H9 (cell line): ENCODE measurements around the gene GSG1L. TPM values are rescaled to one million over a fixed set of nuclear protein-coding genes. Genes with fewer than 3 reads are reported as not detected.

ENCODE experiments used
- DNase-seq: peaks from one replicate; pipeline ENCODE4 v3.0.0-alpha.2; 2017
- H2AFZ ChIP-seq: one replicate; pipeline ENCODE4 v1.6.1; 2013; ENCODE audit warnings: mild to moderate bottlenecking, low read length, control low read depth, moderate library complexity
- H2AK5ac ChIP-seq: 2 replicates; pipeline ENCODE4 v1.6.1; 2013; ENCODE audit warnings: low read length, control low read depth, mixed read lengths; ENCODE audit not compliant: insufficient read length
- H2BK120ac ChIP-seq: one replicate; pipeline ENCODE4 v1.6.1; 2013; ENCODE audit warnings: low read depth, mild to moderate bottlenecking, low read length, control low read depth, inconsistent platforms; ENCODE audit not compliant: poor library complexity, severe bottlenecking
- H2BK12ac ChIP-seq: 2 replicates; pipeline ENCODE4 v1.6.1; 2013; ENCODE audit warnings: low read length, control low read depth, mixed read lengths, low read depth; ENCODE audit not compliant: insufficient read length
- H2BK15ac ChIP-seq: 2 replicates; pipeline ENCODE4 v1.6.1; 2013; ENCODE audit warnings: low read depth, low read length, control low read depth
- H2BK20ac ChIP-seq: one replicate; pipeline ENCODE4 v1.6.1; 2013; ENCODE audit warnings: low read depth, mild to moderate bottlenecking, low read length, control low read depth, inconsistent platforms; ENCODE audit not compliant: poor library complexity, severe bottlenecking
- H2BK5ac ChIP-seq: 2 replicates; pipeline ENCODE4 v1.6.1; 2013; ENCODE audit warnings: low read length, control low read depth, mixed read lengths; ENCODE audit not compliant: insufficient read length
- H3K14ac ChIP-seq: 2 replicates; pipeline ENCODE4 v1.6.1; 2013; ENCODE audit warnings: low read length, control low read depth; ENCODE audit not compliant: insufficient read depth
- H3K18ac ChIP-seq: 2 replicates; pipeline ENCODE4 v1.6.1; 2013; ENCODE audit warnings: low read depth, mild to moderate bottlenecking, mixed read lengths, low read length, control low read depth; ENCODE audit not compliant: insufficient read length
- H3K23ac ChIP-seq: 2 replicates; pipeline ENCODE4 v1.6.1; 2013; ENCODE audit warnings: low read length, control low read depth, mixed read lengths, low read depth; ENCODE audit not compliant: insufficient read length
- H3K23me2 ChIP-seq: 2 replicates; pipeline ENCODE4 v1.6.1; 2013; ENCODE audit warnings: low read depth, mild to moderate bottlenecking, mixed read lengths, low read length, control low read depth; ENCODE audit not compliant: insufficient read length, poor library complexity, severe bottlenecking
- H3K27ac ChIP-seq: 2 replicates; pipeline ENCODE4 v1.5.1; 2013; ENCODE audit warnings: low read length, control low read depth, mixed read lengths, low read depth; ENCODE audit not compliant: insufficient read length
- H3K27me3 ChIP-seq: 2 replicates; pipeline ENCODE4 v1.6.1; 2013; ENCODE audit warnings: low read length, control low read depth, inconsistent platforms; ENCODE audit not compliant: insufficient read depth
- H3K4ac ChIP-seq: 2 replicates; pipeline ENCODE4 v1.6.1; 2013; ENCODE audit warnings: low read depth, mild to moderate bottlenecking, control low read depth, inconsistent platforms, low read length, moderate library complexity
- H3K4me1 ChIP-seq: 2 replicates; pipeline ENCODE4 v1.6.1; 2013; ENCODE audit warnings: low read length, control low read depth, inconsistent platforms; ENCODE audit not compliant: insufficient read depth
- H3K4me2 ChIP-seq: 2 replicates; pipeline ENCODE4 v1.6.1; 2013; ENCODE audit warnings: low read length, control low read depth, mixed read lengths; ENCODE audit not compliant: insufficient read length, insufficient read depth
- H3K56ac ChIP-seq: 2 replicates; pipeline ENCODE4 v1.6.1; 2013; ENCODE audit warnings: low read depth, mild to moderate bottlenecking, mixed read lengths, low read length, control low read depth; ENCODE audit not compliant: insufficient read length
- H3K79me1 ChIP-seq: 2 replicates; pipeline ENCODE4 v1.6.1; 2013; ENCODE audit warnings: low read depth, mild to moderate bottlenecking, moderate library complexity, low read length, control low read depth, inconsistent platforms; ENCODE audit not compliant: insufficient read depth, poor library complexity, severe bottlenecking
- H3K79me2 ChIP-seq: 2 replicates; pipeline ENCODE4 v1.6.1; 2013; ENCODE audit warnings: low read length, control low read depth, inconsistent platforms; ENCODE audit not compliant: insufficient read depth
- H3K9ac ChIP-seq: 2 replicates; pipeline ENCODE4 v1.6.1; 2013; ENCODE audit warnings: low read length, control low read depth, mixed read lengths; ENCODE audit not compliant: insufficient read length; ENCODE audit errors: extremely low read depth
- H3K9me3 ChIP-seq: one replicate; pipeline ENCODE4 v1.6.1; 2013; ENCODE audit warnings: low read depth, low read length, inconsistent platforms; ENCODE audit not compliant: control insufficient read depth
- H3T11ph ChIP-seq: one replicate; pipeline ENCODE4 v1.6.1; 2013; ENCODE audit warnings: mild to moderate bottlenecking, low read length, control low read depth, inconsistent platforms
- H4K20me1 ChIP-seq: one replicate; pipeline ENCODE4 v1.6.1; 2013; ENCODE audit not compliant: control insufficient read depth, insufficient read length, insufficient read depth
- H4K5ac ChIP-seq: 2 replicates; pipeline ENCODE4 v1.6.1; 2013; ENCODE audit warnings: low read depth, mild to moderate bottlenecking, mixed read lengths, low read length, control low read depth; ENCODE audit not compliant: insufficient read length
- H4K8ac ChIP-seq: replicated peaks from 2 replicates; pipeline ENCODE4 v1.6.1; 2013; ENCODE audit warnings: low read length, control low read depth, mixed read lengths, low read depth; ENCODE audit not compliant: insufficient read length
- H4K91ac ChIP-seq: 2 replicates; pipeline ENCODE4 v1.6.1; 2013; ENCODE audit warnings: low read depth, mild to moderate bottlenecking, moderate library complexity, mixed read lengths, low read length, control low read depth; ENCODE audit not compliant: insufficient read length
- H3K27ac Mint-ChIP-seq, 3 experiments: 2 replicates in 2 of 3; 3 replicates in 1 of 3; pipeline ENCODE4 v1.8.0; 2020 to 2021; ENCODE audit warnings: mixed read lengths in 3 of 3, mild to moderate bottlenecking in 1 of 3, moderate library complexity in 1 of 3
- H3K27me3 Mint-ChIP-seq: 2 replicates; pipeline ENCODE4 v1.8.0; 2021; ENCODE audit warnings: low read depth, mild to moderate bottlenecking, moderate library complexity, mixed read lengths
- H3K36me3 Mint-ChIP-seq, 3 experiments: 2 replicates in 2 of 3; 3 replicates in 1 of 3; pipeline ENCODE4 v1.8.0; 2020 to 2021; ENCODE audit warnings: low read depth in 3 of 3, mixed read lengths in 3 of 3; ENCODE audit not compliant: insufficient read depth in 1 of 3
- H3K4me1 Mint-ChIP-seq, 2 experiments: 2 replicates each; pipeline ENCODE4 v1.8.0; 2020; ENCODE audit warnings: mixed read lengths in 2 of 2
- H3K4me3 Mint-ChIP-seq, 2 experiments: 2 replicates in 1 of 2; 3 replicates in 1 of 2; pipeline ENCODE4 v1.8.0; 2020 to 2021; ENCODE audit warnings: mild to moderate bottlenecking in 2 of 2, mixed read lengths in 2 of 2, moderate library complexity in 1 of 2
- H3K9me3 Mint-ChIP-seq, 2 experiments: 2 replicates in 1 of 2; 3 replicates in 1 of 2; pipeline ENCODE4 v1.8.0; 2020; ENCODE audit warnings: mild to moderate bottlenecking in 2 of 2, mixed read lengths in 2 of 2, moderate library complexity in 1 of 2
- CTCF ChIP-seq: fragments of 200-600 bp; sonication (generic); conservative IDR thresholded peaks from 3 replicates; pipeline ENCODE4 v1.8.0; 2021; ENCODE audit warnings: antibody characterized with exemption, mild to moderate bottlenecking
- WGBS: extraction: QIAGEN DNeasy Blood & Tissue Kit; methylation state at CpG from one replicate; pipeline ENCODE4 v1.1.7; 2013; ENCODE audit warnings: missing lambda C conversion rate, low lambda C conversion rate, mixed read lengths; ENCODE audit not compliant: insufficient read length; ENCODE audit errors: extremely low coverage; 5-methylcytosine and 5-hydroxymethylcytosine counted together
- total RNA-seq: library from RNA; stranded (reverse); gene quantifications from 2 replicates; pipeline ENCODE4 v1.2.1, GENCODE V29; 2021

The GSG1L gene
- total RNA-seq, 1 experiment from 2014 or later, result 0.35 TPM

DNA sequence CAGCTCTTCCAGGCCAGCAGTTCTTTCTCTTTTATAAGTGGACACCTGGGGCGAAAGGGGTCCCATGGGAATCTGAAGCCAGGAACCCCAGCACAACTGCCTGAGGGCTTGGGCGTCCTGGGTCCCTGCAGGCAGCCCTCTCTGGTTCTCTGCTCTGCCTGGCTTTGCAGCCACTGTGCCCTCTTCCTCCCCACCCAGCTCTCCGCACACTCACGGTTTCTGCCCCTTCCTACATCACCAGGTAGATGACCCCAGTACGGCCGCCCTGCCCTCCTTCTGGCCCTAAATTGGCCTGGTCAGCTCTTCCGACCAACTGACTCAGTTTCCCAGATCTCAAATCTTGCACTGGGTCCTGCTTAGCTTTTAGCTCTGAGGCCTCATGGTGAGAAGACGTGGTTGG, 288.3 kb downstream of the GSG1L start:
- no peak overlapping the region for H3K23ac ChIP-seq
- H3K79me2 ChIP-seq, result no peaks in the 10 kb centered on the region
- no peak for DNase-seq
- H4K20me1 ChIP-seq, result no peaks in the 10 kb centered on the region
- no peaks in the 10 kb centered on the region for H3K27me3 ChIP-seq
- no CpG with 5 or more reads among the region's 8 CpGs for WGBS
- no peak overlapping the region for H4K91ac ChIP-seq
- no peak overlapping the region for H3K4me2 ChIP-seq
- Mint-ChIP-seq H3K27me3 (no peaks in the 10 kb centered on the region), H3K4me3 (no peak overlapping the region; a peak in 1 of 5 replicates), H3K27ac (peak overlapping the region in 1 of 3 experiments; percentile 49; a peak in 3 of 7 replicates), H3K4me1 (peaks cover 0 to 9% of the 10 kb centered on the region in 2 experiments; a peak in 2 of 4 replicates), H3K9me3 (no peaks in the 10 kb centered on the region), H3K36me3 (no peaks in the 10 kb centered on the region; a peak in 3 of 7 replicates)
- H2BK12ac ChIP-seq, result no peak overlapping the region
- H4K5ac ChIP-seq, result no peak overlapping the region
- no peak overlapping the region for H4K8ac ChIP-seq
- no peak overlapping the region for H3K9ac ChIP-seq
- H3K9me3 ChIP-seq, result no peaks in the 10 kb centered on the region
- H2BK20ac ChIP-seq, result no peak overlapping the region
- H3K18ac ChIP-seq, result no peak overlapping the region
- H2AK5ac ChIP-seq, result no peak overlapping the region
- no peak overlapping the region for H3K56ac ChIP-seq
- H3K14ac ChIP-seq, result no peak overlapping the region; the same call in 1 of the 2 replicates
- no peak overlapping the region for H2BK5ac ChIP-seq
- no peak overlapping the region for H2AFZ ChIP-seq
- no peak overlapping the region for H3T11ph ChIP-seq
- no peaks in the 10 kb centered on the region for H3K79me1 ChIP-seq
- H3K27ac ChIP-seq, result no peak overlapping the region
- H3K4me1 ChIP-seq, result no peaks in the 10 kb centered on the region
- TF ChIP-seq CTCF, result no peak
- no peak overlapping the region for H2BK120ac ChIP-seq
- H3K23me2 ChIP-seq, result no peaks in the 10 kb centered on the region
- no peak overlapping the region for H2BK15ac ChIP-seq
- no peak overlapping the region for H3K4ac ChIP-seq
